HepG2 (cell line): ENCODE measurements around the gene TCF7L2. TPM values are rescaled to one million over a fixed set of nuclear protein-coding genes. Genes with fewer than 3 reads are reported as not detected.
A peak's percentile ranks its signal among the peaks of the same experiment; 100 is the strongest.

Experiments used
- ATAC-seq: fragments of 200-7000 bp; cut with Tn5 transposase; 3 replicates; pipeline ENCODE4 v1.9.1; 2020; ENCODE audit warnings: mild to moderate bottlenecking, moderate library complexity
- BruUV-seq: library from RNA; stranded (reverse); fragments of 400-500 nt; replicated peaks from 2 replicates; lab custom pipeline; 2021; lab: Mats Ljungman, UMichigan
- CTCF ChIA-PET: fragments of 300-600 bp; formaldehyde crosslinking; extraction: SDS; loops from one replicate; lab custom pipeline; 2021; ENCODE audit warnings: low total read pairs, inconsistent platforms, low intra/inter-chr PET ratio; lab: Yijun Ruan, JAX
- POLR2A ChIA-PET: fragments of 350-600 bp; sonication (Branson Sonifier 250); formaldehyde crosslinking; loops from one replicate; lab custom pipeline; 2020; ENCODE audit warnings: antibody characterized with exemption, inconsistent platforms; lab: Yijun Ruan, JAX
- DNase-seq: peaks from one replicate; pipeline ENCODE4 v3.0.0-alpha.2; 2015; ENCODE audit warnings: low spot score
- FAIRE-seq: peaks from 3 replicates; lab custom pipeline; 2011; peaks lifted over from hg19 to GRCh38; lab: Jason Lieb, UNC
- H2AFZ ChIP-seq: one replicate; pipeline ENCODE4 v1.6.1; 2011; ENCODE audit warnings: low read length, inconsistent platforms
- H3K27ac ChIP-seq: fragments of 300-600 bp; 3 replicates; pipeline ENCODE4 v1.8.0; 2011; ENCODE audit warnings: mixed run types, mild to moderate bottlenecking, mixed read lengths, low read length, inconsistent platforms; ENCODE audit not compliant: insufficient read depth; ENCODE audit errors: extremely low read length
- H3K27me3 ChIP-seq, 2 experiments: fragments of 200-600 bp in 1 of 2; 2 replicates in 1 of 2; 3 replicates in 1 of 2; pipeline versions ENCODE4 v1.6.0 to v1.8.0; 2011; ENCODE audit warnings: low read length in 2 of 2, mild to moderate bottlenecking in 2 of 2, moderate library complexity in 2 of 2, inconsistent platforms in 1 of 2; ENCODE audit not compliant: insufficient read depth in 2 of 2, control insufficient read depth in 1 of 2
- H3K36me3 ChIP-seq, 2 experiments: fragments of 200-600 bp in 1 of 2; replicated peaks in 1 of 2; 2 replicates in 1 of 2; 3 replicates in 1 of 2; pipeline versions ENCODE4 v1.5.1 to v1.8.0; 2011; ENCODE audit warnings: low read length in 2 of 2, inconsistent platforms in 1 of 2; ENCODE audit not compliant: insufficient read depth in 2 of 2, control insufficient read depth in 1 of 2
- H3K4me1 ChIP-seq: 2 replicates; pipeline ENCODE4 v1.5.1; 2012; ENCODE audit warnings: low read length, inconsistent platforms; ENCODE audit not compliant: insufficient read depth
- H3K4me2 ChIP-seq: 2 replicates; pipeline ENCODE4 v1.6.0; 2011; ENCODE audit warnings: low read depth, low read length, inconsistent platforms
- H3K4me3 ChIP-seq, 3 experiments: fragments of 200-600 bp in 1 of 3; sonication (generic), shearing (Covaris generic) in 1 of 3; replicated peaks in 1 of 3; 2 replicates each; pipeline ENCODE4 v1.5.1; 2011 to 2016; ENCODE audit warnings: low read length in 3 of 3, inconsistent platforms in 2 of 3, low read depth in 2 of 3, mild to moderate bottlenecking in 2 of 3, control low read depth in 1 of 3, mixed read lengths in 1 of 3; ENCODE audit not compliant: insufficient read depth in 1 of 3
- H3K79me2 ChIP-seq: one replicate; pipeline ENCODE4 v1.6.1; 2011; ENCODE audit warnings: low read length, inconsistent platforms; ENCODE audit not compliant: insufficient read depth
- H3K9ac ChIP-seq: 2 replicates; pipeline ENCODE4 v1.6.0; 2011; ENCODE audit warnings: mild to moderate bottlenecking, low read depth, low read length, inconsistent platforms; ENCODE audit not compliant: insufficient read depth
- H3K9me3 ChIP-seq: 2 replicates; pipeline ENCODE4 v1.5.1; 2012; ENCODE audit warnings: mild to moderate bottlenecking, low read length
- H4K20me1 ChIP-seq: 2 replicates; pipeline ENCODE4 v1.6.0; 2011; ENCODE audit warnings: inconsistent platforms, mild to moderate bottlenecking, low read length, moderate library complexity; ENCODE audit not compliant: insufficient read depth
- HNRNPK ChIP-seq: fragments of 200-400 bp; formaldehyde crosslinking; IDR thresholded peaks from 2 replicates; pipeline ENCODE4 v1.6.1; 2018; ENCODE audit warnings: low read length, low read depth, moderate library complexity, mild to moderate bottlenecking; ENCODE audit not compliant: poor library complexity, severe bottlenecking
- RBAK ChIP-seq: sonication (generic); formaldehyde crosslinking; IDR thresholded peaks from 2 replicates; pipeline ENCODE4 v1.5.1; 2020; ENCODE audit warnings: mild to moderate bottlenecking, missing genetic modification reagents
- RFXAP ChIP-seq: sonication (generic); formaldehyde crosslinking; IDR thresholded peaks from 2 replicates; pipeline ENCODE4 v1.4.0; 2020; ENCODE audit warnings: missing genetic modification reagents, borderline replicate concordance
- TCF7L2 ChIP-seq: IDR thresholded peaks from 2 replicates; pipeline ENCODE4 v1.6.1; 2011; ENCODE audit warnings: mild to moderate bottlenecking, low read depth, low read length, moderate library complexity
- ZNF333 ChIP-seq: sonication (generic); formaldehyde crosslinking; IDR thresholded peaks from 2 replicates; pipeline ENCODE4 v1.4.0; 2020; ENCODE audit warnings: mild to moderate bottlenecking, missing genetic modification reagents, borderline replicate concordance
- ZNF850 ChIP-seq: sonication (generic); formaldehyde crosslinking; conservative IDR thresholded peaks from 2 replicates; pipeline ENCODE4 v1.9.0; 2021; ENCODE audit warnings: mild to moderate bottlenecking, missing genetic modification reagents
- whole genome bisulfite sequencing: methylation state at CpG from one replicate; pipeline ENCODE4 v1.1.6; 2017; ENCODE audit warnings: low lambda C conversion rate; 5-methylcytosine and 5-hydroxymethylcytosine counted together
- in situ Hi-C: cut with HindIII; loops from 2 replicates; pipeline ENCODE4 v1.10.0; 2017; ENCODE audit warnings: low pct_unique_long_range_greater_than_20kb; ENCODE audit not compliant: extremely low pct_ligation_motif_present
- intact Hi-C: fragments of 100-400 bp; cut with micrococcal nuclease; formaldehyde crosslinking; loops from one replicate; pipeline ENCODE4 v1.10.0; 2022; ENCODE audit not compliant: unreplicated experiment
- polyA plus RNA-seq, 8 experiments: library from polyadenylated mRNA; depleted of rRNA in 3 of 8; stranded (reverse) in 7 of 8; unstranded in 1 of 8; fragments of >200 nt; fragmentation: Illumina TruSeq in 4 of 8; extraction: Trizol in 4 of 8; gene quantifications; 2 replicates each; pipeline versions ENCODE4 v1.2.1 to v1.2.3, GENCODE V29; 2011 to 2016; ENCODE audit warnings: low read depth in 4 of 8, missing spikeins in 1 of 8, mixed read lengths in 1 of 8; ENCODE audit not compliant: insufficient read depth in 1 of 8
- total RNA-seq, 5 experiments: library from RNA; depleted of rRNA; stranded (reverse); fragments of >200 nt; fragmentation: Illumina TruSeq; extraction: Trizol; gene quantifications; 2 replicates each; pipeline ENCODE4 v1.2.3, GENCODE V29; 2016; ENCODE audit warnings: low read depth in 1 of 5

The TCF7L2 gene
- total and polyA plus RNA-seq, 2 of the 13 experiments (the other 11 are each of a cell fraction or from before 2014, with no cell fraction given) = 3.9 to 13.7 TPM

- Histone ChIP-seq H3K79me2 (no peaks in the 10 kb centered on the region), H3K27ac (no peak overlapping the region), H3K9me3 (no peaks in the 10 kb centered on the region), H3K9ac (no peak overlapping the region), H3K4me1 (no peaks in the 10 kb centered on the region), H3K4me2 (no peak overlapping the region), H2AFZ (no peak overlapping the region), H3K4me3 (no peak overlapping the region), H4K20me1 (no peaks in the 10 kb centered on the region; the same call in none of the 2 replicates), H3K36me3 (peaks cover 39 to 83% of the 10 kb centered on the region in 2 experiments), H3K27me3 (no peaks in the 10 kb centered on the region)
- DNase-seq = no peak
- in situ Hi-C loops (no loop called here), intact Hi-C loops (no loop called here)
- ATAC-seq = no peak
- no TSS peak for BruUV-seq
- ChIA-PET POLR2A (no interaction called here), CTCF (no interaction called here)
- peak; percentile 20 for TF ChIP-seq HNRNPK
- no peak for TF ChIP-seq RBAK (CRISPR knock-in tag)
- 93% methylated on average over 3 of the region's 3 CpGs for WGBS
- no peak for FAIRE-seq
Observed at GRCh38 chr10:113158183-113158582, 208.1 kb downstream of the TCF7L2 start.

GRCh38 chr10:113159563-113159962 is 209.5 kb downstream of the TCF7L2 start:
- in situ Hi-C loops = no loop called here
- POLR2A ChIA-PET = interaction anchor here (0.8 kb wide), 1 partner anchor 404 kb away, joined by 3 read pairs; no protein-coding TSS in a partner anchor

More at GRCh38 chr10:113159563-113159962, 209.5 kb downstream of the TCF7L2 start:
- no peak for ATAC-seq
- Histone ChIP-seq H3K27me3 (no peaks in the 10 kb centered on the region), H4K20me1 (no peaks in the 10 kb centered on the region; the same call in none of the 2 replicates), H3K4me2 (no peak overlapping the region), H3K27ac (no peak overlapping the region), H3K9ac (no peak overlapping the region), H3K9me3 (no peaks in the 10 kb centered on the region), H3K79me2 (no peaks in the 10 kb centered on the region), H3K4me3 (no peak overlapping the region), H3K4me1 (no peaks in the 10 kb centered on the region), H2AFZ (no peak overlapping the region), H3K36me3 (peaks cover 33 to 81% of the 10 kb centered on the region in 2 experiments)
- no peak for FAIRE-seq
- CTCF ChIA-PET = no interaction called here
- DNase-seq = no peak
- TF ChIP-seq TCF7L2 (0 out of 2 replicates have a peak, but pooled peaks have one; percentile 5), ZNF850 (CRISPR knock-in tag) (no peak), ZNF333 (CRISPR knock-in tag) (no peak), HNRNPK (peak; percentile 98), RFXAP (no peak)
- BruUV-seq = no TSS peak
- WGBS = 98% methylated on average over 8 of the region's 8 CpGs
- intact Hi-C loops = no loop called here
